ENCODE results near the gene FHAD1. TPM values are rescaled to one million over a fixed set of nuclear protein-coding genes. Genes with fewer than 3 reads are reported as not detected.
"Not testable (repeated sequence)": the region's sequence is repeated elsewhere in the genome, so short reads cannot be mapped to it uniquely, and the experiment has no call there.

Gene FHAD1
- total RNA-seq, 1 donor from 2014 or later = not detected

- DNase-seq (ENCODE audit: low spot score) = no peak
- no peak for ATAC-seq
Measured at GRCh38 chr1:15388201-15388880, 141.3 kb downstream of the FHAD1 start.

DNA sequence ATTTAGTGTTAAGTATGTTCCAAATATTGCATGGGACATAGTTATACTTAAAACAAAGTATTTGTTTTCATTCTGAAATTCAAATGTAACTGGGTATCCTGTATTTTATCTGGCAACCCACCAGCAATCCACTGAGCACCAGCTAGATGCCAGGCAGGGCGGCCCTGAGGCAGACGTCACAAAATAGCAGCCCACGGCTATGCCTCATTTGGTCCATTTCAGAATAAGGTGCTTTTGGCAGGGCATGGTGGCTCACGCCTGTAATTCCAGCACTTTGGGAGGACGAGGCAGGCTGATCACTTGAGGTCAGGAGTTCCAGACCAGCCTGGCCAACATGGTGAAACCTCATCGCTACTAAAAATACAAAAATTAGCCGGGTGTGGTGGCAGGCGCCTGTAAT is 142.8 kb downstream of the FHAD1 start:
- ATAC-seq; DNase-seq (ENCODE audit: low spot score): not testable (repeated sequence)

DNA sequence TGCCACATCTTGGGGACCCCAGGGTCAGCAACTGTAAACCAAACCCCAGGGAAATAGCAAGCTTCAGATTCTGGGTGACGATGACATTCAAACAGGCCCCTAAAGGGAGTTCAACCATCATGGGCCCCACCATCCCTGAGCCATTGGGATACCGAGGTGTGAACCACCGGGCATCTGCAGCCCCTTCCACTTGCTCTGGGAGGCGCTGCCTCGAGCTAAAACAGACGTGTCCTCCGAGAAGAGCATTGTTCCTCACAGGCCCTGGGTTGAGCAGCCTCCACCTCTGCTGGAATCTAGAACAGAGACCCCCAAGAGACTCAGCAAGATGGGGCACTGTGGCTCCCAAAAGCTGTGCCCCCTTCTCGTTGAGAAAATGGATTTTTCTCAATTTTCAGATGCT is 143.6 kb downstream of the FHAD1 start:
- no peak for ATAC-seq
- DNase-seq (ENCODE audit: low spot score) = no peak

DNA sequence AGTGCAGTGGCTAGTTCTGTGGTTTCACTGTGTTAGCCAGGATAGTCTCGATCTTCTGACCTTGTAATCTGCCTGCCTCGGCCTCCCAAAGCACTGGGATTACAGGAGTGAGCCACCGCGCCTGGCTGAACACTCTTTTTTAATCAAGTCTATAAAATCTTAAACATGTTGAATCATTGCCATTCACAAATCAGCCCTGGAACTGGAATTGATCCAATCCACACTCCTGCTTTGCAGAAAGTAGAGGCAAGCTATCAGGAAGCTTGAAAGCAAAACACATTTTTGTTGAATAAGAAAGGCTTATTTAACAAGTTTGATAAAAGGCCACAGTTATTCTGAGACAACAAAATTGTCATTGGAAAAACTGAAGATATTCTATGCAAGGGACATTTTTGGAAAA is 144.3 kb downstream of the FHAD1 start:
- ATAC-seq = no peak
- no peak for DNase-seq (ENCODE audit: low spot score)

GRCh38 chr1:15393475-15394257 is 146.6 kb downstream of the FHAD1 start:
- ATAC-seq (no peak), DNase-seq (ENCODE audit: low spot score) (no peak)

GRCh38 chr1:15394258-15394690 is 147.3 kb downstream of the FHAD1 start:
- no peak for ATAC-seq
- no peak for DNase-seq (ENCODE audit: low spot score)

DNA sequence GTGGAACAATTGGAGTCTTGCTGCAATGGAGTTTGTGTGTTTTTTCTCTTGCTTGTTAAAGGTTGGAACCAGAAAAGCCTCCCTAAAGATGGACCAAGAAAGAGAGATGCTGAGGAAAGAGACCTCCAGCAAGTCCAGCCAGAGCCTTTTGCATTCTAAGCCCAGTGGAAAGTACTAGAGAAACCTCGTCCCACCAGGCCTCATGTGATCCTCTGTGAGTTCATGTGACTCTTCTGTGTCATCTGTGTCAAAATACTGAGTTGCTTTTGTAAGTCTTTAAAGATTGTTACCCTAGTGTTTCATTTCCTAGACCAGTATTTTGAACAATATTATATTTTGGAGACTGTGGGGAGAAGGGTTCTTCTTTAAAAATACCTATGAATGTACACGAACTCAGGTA is 150.2 kb downstream of the FHAD1 start:
- ATAC-seq (no peak), DNase-seq (ENCODE audit: low spot score) (no peak)

DNA sequence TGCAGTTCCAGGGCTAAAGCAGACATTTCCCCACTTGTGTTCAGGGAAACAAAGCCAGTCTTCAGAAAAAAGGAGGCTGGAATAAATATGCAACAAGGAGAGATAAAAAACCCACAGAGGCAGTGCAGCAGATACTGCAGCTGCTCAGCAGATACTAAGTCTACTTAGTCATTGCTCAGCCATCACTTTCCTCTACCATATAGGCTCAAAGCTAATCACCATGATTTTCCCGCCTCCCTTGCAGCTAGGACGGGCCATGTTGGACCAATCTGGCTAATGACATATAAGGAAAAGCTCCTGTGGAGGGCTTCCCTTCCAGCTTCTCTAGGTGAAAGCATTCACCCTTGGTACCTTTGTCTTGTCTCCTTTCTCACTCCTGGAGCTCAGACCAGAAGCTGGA is 152.7 kb downstream of the FHAD1 start:
- DNase-seq (ENCODE audit: low spot score) = no peak
- no peak for ATAC-seq

DNA sequence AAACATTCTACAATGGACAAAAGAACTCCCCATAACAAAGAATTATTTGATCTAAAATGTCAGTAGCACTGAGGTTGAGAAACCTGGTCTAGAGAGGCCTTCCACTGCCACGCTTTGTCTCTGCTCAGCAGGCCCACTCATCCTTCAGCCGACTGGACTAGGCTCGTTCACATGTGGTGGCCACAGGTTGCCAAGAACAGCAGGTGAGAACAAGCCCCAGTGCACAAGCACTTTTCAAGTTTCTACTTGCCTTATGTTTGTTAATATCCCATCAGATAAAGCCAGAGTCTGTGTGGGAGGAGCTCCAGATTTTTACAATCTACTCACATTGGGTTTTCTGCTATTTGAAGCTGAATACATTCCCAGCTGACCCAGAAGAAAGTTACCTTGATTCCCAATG is 153.6 kb downstream of the FHAD1 start:
- ATAC-seq (no peak), DNase-seq (ENCODE audit: low spot score) (no peak)

- ATAC-seq (no peak), DNase-seq (ENCODE audit: low spot score) (no peak)
Measured at GRCh38 chr1:15401391-15402055, 154.5 kb downstream of the FHAD1 start.

DNA sequence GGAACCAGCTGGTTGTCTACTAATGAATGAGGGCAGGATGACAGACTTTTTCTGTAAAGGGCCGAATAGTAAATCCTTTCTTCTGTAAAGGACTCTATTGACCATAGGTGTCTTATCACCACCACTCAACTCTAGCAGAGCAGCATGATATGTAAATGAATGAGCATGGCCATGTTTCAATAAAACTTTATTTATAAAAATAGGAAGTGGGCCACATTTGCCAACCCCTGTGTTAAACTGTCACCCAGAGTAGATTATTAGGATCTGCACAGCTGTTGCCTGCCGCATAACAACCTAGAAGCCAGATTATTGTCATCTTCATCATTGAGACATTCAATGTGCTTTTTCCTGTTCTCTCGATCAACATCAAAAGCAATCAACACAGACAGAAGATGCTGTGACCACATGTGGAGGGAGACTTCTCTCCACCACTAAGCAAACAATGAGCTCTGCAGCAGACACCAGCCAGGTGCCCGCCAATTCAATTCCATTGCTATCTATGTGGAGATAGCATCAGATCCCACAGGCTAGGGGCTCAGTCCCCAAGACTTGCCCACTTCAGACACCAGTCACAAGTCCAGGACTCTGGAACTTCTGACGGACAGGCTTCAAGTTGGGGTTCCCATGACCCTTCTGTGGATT is 155.9 kb downstream of the FHAD1 start:
- ATAC-seq = no peak
- no peak for DNase-seq (ENCODE audit: low spot score)

GRCh38 chr1:15403962-15404580 is 157.0 kb downstream of the FHAD1 start:
- ATAC-seq = no peak
- no peak for DNase-seq (ENCODE audit: low spot score)

DNA sequence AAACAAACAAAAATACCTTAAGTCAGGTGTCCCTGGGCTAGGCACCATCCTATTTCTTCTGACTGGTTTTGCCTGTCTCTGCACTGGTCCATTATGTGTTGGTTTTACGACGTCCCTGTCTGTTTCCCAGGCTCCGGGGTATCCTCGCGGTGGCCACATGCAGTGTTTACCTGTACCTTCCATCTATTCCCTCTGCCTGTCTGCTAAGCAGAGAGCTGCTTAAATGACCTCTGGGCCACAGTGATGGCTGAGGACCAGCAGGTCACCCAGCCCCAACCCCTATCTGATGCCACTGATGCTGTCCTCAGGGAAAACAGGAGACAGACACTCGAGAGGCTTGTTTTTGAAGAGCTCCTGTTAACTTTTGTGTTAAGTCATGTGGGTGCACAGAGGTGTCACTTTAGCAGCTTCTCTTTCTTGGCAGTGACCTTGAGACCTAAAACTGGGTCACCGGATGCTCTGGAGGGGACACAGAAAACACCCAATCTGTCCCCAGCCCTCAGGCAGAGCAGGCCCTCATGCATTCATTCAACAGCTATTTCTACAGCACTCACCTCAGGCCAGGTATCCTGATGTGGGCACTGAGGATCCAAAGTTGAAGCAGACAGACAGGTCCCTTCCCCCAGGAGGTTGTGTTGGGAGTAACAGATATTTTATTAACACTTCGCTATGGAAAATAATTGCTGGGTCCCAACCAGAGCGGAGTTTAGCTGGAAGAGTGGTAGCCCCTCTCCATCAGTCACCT is 158.3 kb downstream of the FHAD1 start:
- ATAC-seq = no peak
- no peak for DNase-seq (ENCODE audit: low spot score)

- DNase-seq (ENCODE audit: low spot score) (no peak), ATAC-seq (no peak)
Measured at GRCh38 chr1:15406614-15407559, 159.9 kb downstream of the FHAD1 start.

- ATAC-seq (no peak), DNase-seq (ENCODE audit: low spot score) (no peak)
Measured at GRCh38 chr1:15407580-15407979, 160.6 kb downstream of the FHAD1 start.

DNA sequence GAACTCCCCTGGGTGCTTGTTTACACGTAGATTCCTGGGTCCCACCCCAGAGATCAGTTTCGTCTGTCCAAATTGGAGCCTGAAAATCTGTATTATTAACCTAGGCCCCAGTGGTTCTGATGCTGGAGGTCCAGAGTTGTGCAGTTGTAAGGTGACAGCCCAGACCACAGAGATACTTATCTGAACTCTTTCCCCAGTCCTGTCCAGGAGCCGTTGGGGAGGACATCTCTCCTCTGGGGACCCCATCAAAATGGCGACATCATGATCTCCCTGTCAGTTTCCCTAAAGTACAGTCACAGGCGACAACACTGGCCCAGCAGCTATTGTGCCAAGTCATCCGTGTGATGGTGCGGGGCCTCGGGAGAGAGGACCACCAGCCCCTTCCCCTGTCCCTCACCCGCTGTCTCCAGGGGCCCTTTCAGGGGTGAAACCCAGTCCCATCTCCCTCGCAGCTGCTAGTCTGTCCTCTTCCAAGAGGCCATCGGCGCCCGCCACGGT is 161.9 kb downstream of the FHAD1 start:
- DNase-seq (ENCODE audit: low spot score) (no peak), ATAC-seq (no peak)

DNA sequence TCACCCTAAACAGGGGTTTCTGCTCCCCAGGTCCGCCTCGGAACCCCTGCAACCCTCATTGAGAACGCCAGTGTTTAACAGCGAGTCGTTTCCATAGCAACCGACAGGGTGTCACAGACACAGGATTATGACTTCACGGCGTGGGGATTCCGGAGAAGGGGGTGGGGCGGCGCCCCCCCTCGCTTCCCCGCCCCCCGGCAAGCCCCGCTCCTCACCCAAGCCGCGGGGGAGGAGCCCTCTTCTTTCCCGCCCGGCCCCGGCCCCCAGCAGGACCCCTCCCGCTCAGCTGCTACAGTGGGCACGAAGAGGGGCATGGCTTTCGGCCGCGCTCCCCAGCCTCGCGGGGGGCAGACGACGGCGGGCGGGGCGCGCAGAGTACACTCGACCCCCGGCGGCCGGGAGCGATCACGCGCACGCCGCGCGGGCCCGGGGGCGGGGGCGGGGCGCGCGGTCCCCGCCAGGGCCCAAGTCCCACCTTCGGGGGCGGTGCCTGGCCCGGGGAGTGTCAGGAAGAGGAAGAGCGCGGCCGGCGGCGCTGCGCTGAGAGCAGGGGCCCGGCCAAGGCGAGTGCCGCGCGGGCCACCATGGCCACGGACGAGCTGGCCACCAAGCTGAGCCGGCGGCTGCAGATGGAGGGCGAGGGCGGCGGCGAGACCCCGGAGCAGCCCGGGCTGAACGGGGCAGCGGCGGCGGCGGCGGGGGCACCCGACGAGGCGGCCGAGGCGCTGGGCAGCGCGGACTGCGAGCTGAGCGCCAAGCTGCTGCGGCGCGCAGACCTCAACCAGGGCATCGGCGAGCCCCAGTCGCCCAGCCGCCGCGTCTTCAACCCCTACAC is 162.6 kb downstream of the FHAD1 start, which contains the start of gene EFHD2:
Gene EFHD2, plus strand, starts transcription at position 501 of the 835 bp plus-strand sequence. Its CDS starts 84 bp downstream, at position 585.
- ATAC-seq (peak; percentile 97), DNase-seq (ENCODE audit: low spot score) (peak; percentile 86)

Data from left lobe of liver (tissue), 2 donors.